PC-9 (cell line): ENCODE data around the gene RANBP10.

ENCODE experiments used
- EZH2 ChIP-seq: fragments of 200-600 bp; sonication (generic); IDR thresholded peaks from 2 replicates; pipeline ENCODE4 v1.8.0; 2017; ENCODE audit warnings: antibody characterized with exemption, low read depth
- TF ChIP-seq, protein P1 (sequence below): fragments of 200-600 bp; sonication (generic); conservative IDR thresholded peaks from 2 replicates; pipeline ENCODE4 v1.6.1; 2017; ENCODE audit warnings: mixed run types, antibody characterized with exemption, mild to moderate bottlenecking, moderate library complexity

DNA sequence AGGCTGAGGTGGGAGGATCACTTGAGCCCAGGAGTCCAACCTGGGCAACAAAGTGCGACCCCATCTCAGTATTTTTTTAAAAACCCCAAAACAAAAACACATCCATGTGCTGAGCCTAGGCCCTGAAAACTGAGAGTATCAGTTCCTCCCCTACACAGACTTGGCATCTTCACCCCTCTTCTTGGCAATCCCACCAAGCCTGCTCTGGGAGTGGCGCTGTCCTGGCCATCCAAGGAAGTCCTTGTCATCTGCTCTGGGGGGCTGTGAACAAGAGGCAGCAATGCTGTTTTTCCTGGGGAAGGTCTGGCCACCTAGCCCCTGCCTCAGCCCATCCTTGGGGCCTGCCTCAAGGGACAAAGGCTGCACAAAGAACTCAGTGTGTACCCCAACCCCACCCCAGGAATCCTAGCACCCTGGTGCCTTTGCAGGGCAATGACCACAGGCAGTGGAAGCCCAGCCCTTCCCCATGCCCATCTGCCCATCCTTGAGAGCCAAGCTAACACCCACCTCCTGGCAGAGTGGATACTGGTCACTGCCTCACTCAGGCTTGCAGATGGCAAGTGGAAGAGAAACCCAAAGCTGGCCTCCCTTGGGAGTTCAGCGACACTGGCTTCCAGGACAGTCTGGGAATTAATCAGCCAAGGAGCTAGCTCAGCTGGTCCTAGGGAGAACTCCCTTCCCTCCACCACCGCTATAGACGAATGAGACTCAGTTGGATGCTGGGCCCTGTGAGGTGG lies 72.5 kb downstream of the RANBP10 start:
- TF ChIP-seq, protein P1, sequence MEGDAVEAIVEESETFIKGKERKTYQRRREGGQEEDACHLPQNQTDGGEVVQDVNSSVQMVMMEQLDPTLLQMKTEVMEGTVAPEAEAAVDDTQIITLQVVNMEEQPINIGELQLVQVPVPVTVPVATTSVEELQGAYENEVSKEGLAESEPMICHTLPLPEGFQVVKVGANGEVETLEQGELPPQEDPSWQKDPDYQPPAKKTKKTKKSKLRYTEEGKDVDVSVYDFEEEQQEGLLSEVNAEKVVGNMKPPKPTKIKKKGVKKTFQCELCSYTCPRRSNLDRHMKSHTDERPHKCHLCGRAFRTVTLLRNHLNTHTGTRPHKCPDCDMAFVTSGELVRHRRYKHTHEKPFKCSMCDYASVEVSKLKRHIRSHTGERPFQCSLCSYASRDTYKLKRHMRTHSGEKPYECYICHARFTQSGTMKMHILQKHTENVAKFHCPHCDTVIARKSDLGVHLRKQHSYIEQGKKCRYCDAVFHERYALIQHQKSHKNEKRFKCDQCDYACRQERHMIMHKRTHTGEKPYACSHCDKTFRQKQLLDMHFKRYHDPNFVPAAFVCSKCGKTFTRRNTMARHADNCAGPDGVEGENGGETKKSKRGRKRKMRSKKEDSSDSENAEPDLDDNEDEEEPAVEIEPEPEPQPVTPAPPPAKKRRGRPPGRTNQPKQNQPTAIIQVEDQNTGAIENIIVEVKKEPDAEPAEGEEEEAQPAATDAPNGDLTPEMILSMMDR, result no peak
- TF ChIP-seq EZH2, result no peak
